HG02759 (cell line): ENCODE results near the gene SEMA3A.

ENCODE experiments used
- ATAC-seq: cut with Tn5 transposase; IDR thresholded peaks from one replicate; pipeline ENCODE4 v1.9.1; 2021; ENCODE audit warnings: mild to moderate bottlenecking, moderate library complexity; ENCODE audit not compliant: unreplicated experiment

SEMA3A gene

GRCh38 chr7:84022684-84023308 is 171.8 kb downstream of the SEMA3A start:
- no peak for ATAC-seq

- no peak for ATAC-seq
Measured at GRCh38 chr7:84022009-84022408, 172.6 kb downstream of the SEMA3A start.

- ATAC-seq = no peak
Measured at GRCh38 chr7:84021292-84021908, 173.2 kb downstream of the SEMA3A start.

GRCh38 chr7:84017651-84018050 is 176.9 kb downstream of the SEMA3A start:
- no peak for ATAC-seq

GRCh38 chr7:84013616-84014240 is 180.9 kb downstream of the SEMA3A start:
- no peak for ATAC-seq

GRCh38 chr7:84009782-84010181 is 184.8 kb downstream of the SEMA3A start:
- no peak for ATAC-seq

GRCh38 chr7:84009051-84009450 is 185.5 kb downstream of the SEMA3A start:
- ATAC-seq = no peak

GRCh38 chr7:84003191-84003590 is 191.4 kb downstream of the SEMA3A start:
- ATAC-seq = no peak

- ATAC-seq = no peak
Measured at GRCh38 chr7:84002348-84002747, 192.2 kb downstream of the SEMA3A start.

- ATAC-seq = no peak
Measured at GRCh38 chr7:83996879-83997278, 197.7 kb downstream of the SEMA3A start.

GRCh38 chr7:83987764-83988163 is 206.8 kb downstream of the SEMA3A start:
- no peak for ATAC-seq

- ATAC-seq = no peak
Measured at GRCh38 chr7:83985821-83986220, 208.8 kb downstream of the SEMA3A start.

GRCh38 chr7:83984591-83984990 is 210.0 kb downstream of the SEMA3A start:
- ATAC-seq = no peak

GRCh38 chr7:83984076-83984475 is 210.5 kb downstream of the SEMA3A start:
- no peak for ATAC-seq

- ATAC-seq = no peak
Measured at GRCh38 chr7:83983606-83984005, 211.0 kb downstream of the SEMA3A start.

GRCh38 chr7:83976302-83976701 is 218.3 kb downstream of the SEMA3A start:
- peak; percentile 83 for ATAC-seq

GRCh38 chr7:83970081-83970480 is 224.5 kb downstream of the SEMA3A start:
- ATAC-seq = no peak

GRCh38 chr7:83964318-83964717 is 230.3 kb downstream of the SEMA3A start:
- ATAC-seq = no peak

- ATAC-seq = no peak
Measured at GRCh38 chr7:83957333-83957732, 237.3 kb downstream of the SEMA3A start.

- no peak for ATAC-seq
Measured at GRCh38 chr7:83956104-83956503, 238.5 kb downstream of the SEMA3A start.

- no peak for ATAC-seq
Measured at GRCh38 chr7:83952236-83952635, 242.4 kb downstream of the SEMA3A start.

- peak; percentile 58 for ATAC-seq
Measured at GRCh38 chr7:83947260-83947659, 247.3 kb downstream of the SEMA3A start.
